GM12873 (cell line): ENCODE data around the gene C12orf56.

ENCODE experiments used
- CTCF ChIP-seq: IDR thresholded peaks from 2 replicates; pipeline ENCODE4 v1.5.1; 2012; ENCODE audit warnings: low read depth, mild to moderate bottlenecking, moderate library complexity, low read length, control low read depth; ENCODE audit not compliant: insufficient read depth; ENCODE audit errors: missing control alignments

The C12orf56 gene

GRCh38 chr12:64261813-64262212 lies 128.7 kb downstream of the C12orf56 start:
- TF ChIP-seq CTCF, result no peak

GRCh38 chr12:64258576-64258975 lies 132.0 kb downstream of the C12orf56 start:
- TF ChIP-seq CTCF, result no peak

GRCh38 chr12:64256166-64256800 lies 134.3 kb downstream of the C12orf56 start:
- TF ChIP-seq CTCF, result peak; percentile 50

- no peak for TF ChIP-seq CTCF
These were observed 135.3 kb downstream of the C12orf56 start for GRCh38 chr12:64255249-64255648.

- TF ChIP-seq CTCF, result no peak
These were observed 137.2 kb downstream of the C12orf56 start for GRCh38 chr12:64253356-64253755.

- no peak for TF ChIP-seq CTCF
These were observed 137.9 kb downstream of the C12orf56 start for GRCh38 chr12:64252681-64253080.

GRCh38 chr12:64243809-64244208 lies 146.7 kb downstream of the C12orf56 start:
- no peak for TF ChIP-seq CTCF
